DMS153 treated with DMSO at 0.1 percent for 48 hours (cell line): ENCODE measurements around the gene VAV3.
"Not testable (repeated sequence)": the region's sequence is repeated elsewhere in the genome, so short reads cannot be mapped to it uniquely, and the experiment has no call there.

Experiments used
- DNase-seq: peaks from one replicate; lab custom pipeline; 2025; ENCODE audit not compliant: unreplicated experiment; lab: John Stamatoyannopoulos, UW

The VAV3 gene

DNA sequence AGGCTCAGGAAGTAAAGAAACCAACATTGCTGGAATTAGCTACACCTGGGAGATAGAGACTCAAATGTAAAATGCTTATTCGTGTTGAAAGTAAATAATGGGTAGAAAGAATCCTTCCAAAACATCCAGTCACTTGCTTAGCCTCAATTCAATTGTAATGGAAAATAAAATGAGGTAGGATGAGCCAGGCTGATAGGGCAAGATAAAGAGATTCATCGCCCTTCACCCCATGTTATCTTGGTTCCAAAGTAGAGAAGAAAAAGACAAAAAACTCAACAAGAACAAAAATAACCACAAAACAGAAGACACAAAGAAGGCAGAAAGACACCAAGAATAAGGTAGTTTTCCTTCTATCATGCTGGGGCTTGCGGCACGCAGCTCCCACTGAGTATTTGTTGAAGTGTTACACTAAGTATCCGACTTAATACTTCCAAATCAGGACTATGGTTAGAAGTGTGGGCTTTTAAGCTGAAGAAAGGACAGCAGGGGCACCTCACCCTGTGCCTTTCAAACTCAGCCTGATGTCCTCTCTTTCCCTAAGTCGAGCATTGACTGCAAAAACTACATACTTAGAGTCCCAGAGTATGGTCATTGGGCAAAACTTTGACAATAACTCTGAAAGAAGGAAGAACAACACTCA, 202.1 kb downstream of the VAV3 start:
- no peak for DNase-seq

GRCh38 chr1:107760065-107760464, 204.9 kb downstream of the VAV3 start:
- no peak for DNase-seq

DNA sequence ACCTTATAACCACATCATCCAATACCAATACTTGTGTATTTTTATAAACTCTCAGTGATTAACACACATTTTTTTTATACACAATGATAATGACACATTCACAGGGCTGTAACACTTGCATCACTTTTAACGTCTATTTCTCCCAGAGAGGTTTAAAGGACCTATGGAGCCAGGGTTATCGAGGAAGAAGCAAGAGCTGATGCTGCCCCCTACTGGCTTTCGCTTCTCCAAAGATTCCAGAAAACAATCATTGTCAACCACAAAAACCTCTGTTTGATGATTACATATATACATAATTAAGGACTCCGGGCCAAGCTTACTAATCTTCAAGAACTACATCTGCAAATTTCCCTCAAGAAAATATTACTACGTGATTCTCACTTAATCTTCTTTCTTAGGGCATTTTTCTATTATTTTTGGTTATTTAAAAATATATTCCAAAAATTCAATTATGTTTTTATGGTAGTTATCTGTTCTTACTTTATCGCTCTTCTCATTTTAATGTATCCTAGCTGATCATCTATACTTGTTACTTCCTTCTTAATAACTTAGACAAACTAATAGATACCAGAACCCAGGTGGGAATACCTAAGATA, 214.5 kb downstream of the VAV3 start:
- DNase-seq, result peak; percentile 65

DNA sequence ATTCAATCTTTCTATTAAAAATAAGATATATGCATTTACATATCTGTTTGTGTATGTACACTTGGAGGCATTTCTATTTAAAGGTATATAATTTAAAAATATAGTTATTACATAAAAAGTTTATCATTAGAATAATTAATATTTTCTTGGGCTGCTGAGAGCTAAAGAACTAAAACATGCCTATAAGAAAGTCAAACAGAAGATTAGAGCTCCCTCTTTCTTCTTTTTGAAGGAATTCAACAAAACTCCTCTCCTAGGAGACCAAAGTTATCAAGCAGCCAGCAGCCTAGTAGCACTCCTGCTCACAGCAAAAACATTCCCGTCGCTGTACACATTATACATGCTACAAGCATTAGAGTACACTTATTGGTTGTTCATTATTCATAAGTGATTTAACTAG, 216.4 kb downstream of the VAV3 start:
- DNase-seq, result no peak

DNA sequence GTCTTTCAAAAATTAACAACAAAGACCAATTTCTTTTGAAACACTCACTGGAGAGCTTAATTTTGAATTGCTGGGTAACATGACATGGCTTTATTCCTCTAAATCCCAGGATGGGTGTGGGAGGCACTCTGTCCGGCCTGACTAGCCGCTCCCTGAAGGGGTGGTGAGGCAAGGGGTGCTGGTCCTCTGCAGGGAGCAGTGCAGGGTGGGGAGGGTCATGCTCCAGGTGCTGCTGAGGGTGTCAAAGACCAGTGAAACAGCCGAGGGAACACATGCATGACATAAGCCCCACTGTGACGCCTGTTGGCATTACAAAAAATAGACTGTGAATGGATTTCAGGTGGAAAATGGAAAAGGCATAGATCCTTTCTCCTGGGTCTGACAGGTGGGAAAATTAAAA, 223.7 kb downstream of the VAV3 start:
- no peak for DNase-seq

- no peak for DNase-seq
Observed at GRCh38 chr1:107740579-107740978, 224.4 kb downstream of the VAV3 start.

GRCh38 chr1:107739651-107740050, 225.3 kb downstream of the VAV3 start:
- no peak for DNase-seq

DNA sequence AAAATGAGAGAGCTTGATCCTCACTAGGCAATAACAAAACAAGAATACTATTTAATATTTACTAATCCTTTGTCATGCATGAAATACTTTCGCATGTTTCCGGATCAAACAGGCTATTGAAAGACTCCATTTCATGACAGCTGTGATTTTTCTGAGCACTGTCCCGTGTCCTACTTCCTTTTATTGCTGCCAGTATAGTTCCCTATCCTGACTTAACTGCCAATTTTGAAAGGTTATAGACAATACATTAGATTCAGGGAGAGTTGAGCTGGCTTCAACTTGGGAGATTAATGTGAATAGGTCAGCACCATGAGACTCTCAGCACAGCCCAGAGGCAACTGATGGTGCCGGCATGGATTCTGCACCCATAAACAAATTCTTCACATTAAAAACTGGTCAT, 225.8 kb downstream of the VAV3 start:
- DNase-seq, result no peak

GRCh38 chr1:107733401-107733800, 231.6 kb downstream of the VAV3 start:
- DNase-seq, result not testable (repeated sequence)

DNA sequence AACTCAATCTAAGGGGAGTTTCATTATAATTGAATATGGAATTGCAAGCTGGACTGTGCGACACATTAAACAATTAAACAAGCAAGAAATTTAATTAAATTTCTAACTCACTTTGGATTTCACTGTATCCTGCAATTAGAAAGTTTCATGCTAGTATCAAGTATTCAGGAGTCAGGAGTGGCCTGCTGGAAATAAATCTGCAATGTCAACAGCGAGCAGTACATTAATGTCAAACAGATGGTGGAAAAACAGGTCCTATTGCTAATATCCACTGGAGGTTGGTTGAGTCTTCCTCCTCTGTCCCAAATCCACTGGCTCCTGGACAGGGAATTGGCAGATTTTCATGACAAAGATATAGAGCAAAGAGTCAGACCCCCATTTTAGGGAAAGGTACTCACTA, 237.1 kb downstream of the VAV3 start:
- no peak for DNase-seq

- no peak for DNase-seq
Observed at GRCh38 chr1:107726860-107727259, 238.1 kb downstream of the VAV3 start.

DNA sequence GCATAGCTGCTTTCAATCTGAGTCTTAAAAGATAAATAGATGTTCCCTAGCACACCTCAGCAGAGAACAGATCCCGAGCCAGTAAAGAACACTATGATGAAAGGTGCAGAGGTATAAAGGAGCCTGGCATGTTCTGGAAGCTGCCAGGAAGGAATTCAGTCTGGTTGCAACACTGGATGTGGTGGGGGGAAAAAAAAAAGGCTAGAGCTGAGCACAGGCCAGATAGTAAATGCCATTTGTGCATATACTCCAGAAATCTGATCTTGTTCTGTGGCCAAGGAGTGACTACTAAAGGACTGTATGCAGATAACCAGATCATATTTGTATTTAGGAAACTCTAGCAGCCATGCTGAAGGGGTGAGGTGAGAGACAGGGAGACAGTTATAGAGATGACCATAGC, 240.3 kb downstream of the VAV3 start:
- no peak for DNase-seq

- DNase-seq, result not testable (repeated sequence)
Observed at GRCh38 chr1:107720210-107720609, 244.8 kb downstream of the VAV3 start.

DNA sequence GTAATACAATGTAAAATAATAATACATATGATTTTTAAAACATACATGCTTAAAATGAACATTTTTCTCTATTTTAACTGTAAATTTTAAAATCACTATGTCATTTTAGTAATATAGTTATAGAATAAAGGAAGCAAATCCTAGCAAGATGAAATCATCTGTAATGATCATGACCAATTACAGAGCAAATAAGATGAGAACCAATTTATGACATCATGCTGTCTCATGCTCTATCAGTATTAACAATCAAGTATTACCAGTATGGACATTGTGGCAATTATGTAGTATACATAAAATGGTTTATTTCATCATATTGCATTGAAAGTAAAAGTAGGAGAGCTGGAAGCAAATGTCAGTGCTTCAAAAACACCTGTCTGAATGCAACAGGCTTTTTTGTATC, 255.0 kb downstream of the VAV3 start:
- DNase-seq, result no peak

DNA sequence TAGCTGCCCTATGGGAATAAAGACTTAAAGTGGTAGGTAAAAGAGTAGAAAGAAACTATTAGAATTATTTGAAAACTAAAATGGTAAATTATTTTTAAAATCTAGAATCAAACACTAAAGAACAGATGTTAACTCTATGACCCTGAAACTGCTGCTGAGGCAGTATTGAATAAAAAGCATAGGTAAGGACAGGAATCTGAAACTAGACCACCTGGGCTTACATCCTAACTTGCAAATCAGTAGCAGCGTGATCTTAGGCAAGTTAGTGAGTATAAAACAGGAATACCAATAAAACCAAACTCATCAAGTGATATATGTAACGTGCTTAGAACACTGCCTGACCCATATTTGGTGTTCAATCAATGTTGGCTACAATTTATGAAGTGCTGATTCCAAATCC, 257.9 kb downstream of the VAV3 start:
- no peak for DNase-seq

- no peak for DNase-seq
Observed at GRCh38 chr1:107706182-107706581, 258.8 kb downstream of the VAV3 start.

DNA sequence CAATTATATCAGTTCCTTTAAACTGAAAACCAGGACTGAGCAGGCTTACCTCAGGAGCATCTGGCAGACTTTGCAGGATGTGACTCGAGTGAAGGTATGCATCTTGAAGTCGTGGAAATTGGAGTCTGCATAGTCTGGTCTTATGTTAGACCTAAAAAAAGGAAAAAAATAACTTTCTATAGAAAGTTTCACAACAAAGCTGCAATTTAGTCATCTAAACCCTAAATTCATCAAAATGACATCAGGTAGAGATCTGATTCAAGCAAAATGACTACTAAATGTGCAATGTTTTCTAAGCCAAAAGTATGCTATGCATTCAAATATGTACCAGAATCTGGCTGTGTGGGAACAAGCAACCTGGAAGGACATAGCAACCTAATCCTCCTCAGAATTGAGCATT, 260.1 kb downstream of the VAV3 start:
- no peak for DNase-seq

GRCh38 chr1:107702946-107703571, 261.9 kb downstream of the VAV3 start:
- no peak for DNase-seq

DNA sequence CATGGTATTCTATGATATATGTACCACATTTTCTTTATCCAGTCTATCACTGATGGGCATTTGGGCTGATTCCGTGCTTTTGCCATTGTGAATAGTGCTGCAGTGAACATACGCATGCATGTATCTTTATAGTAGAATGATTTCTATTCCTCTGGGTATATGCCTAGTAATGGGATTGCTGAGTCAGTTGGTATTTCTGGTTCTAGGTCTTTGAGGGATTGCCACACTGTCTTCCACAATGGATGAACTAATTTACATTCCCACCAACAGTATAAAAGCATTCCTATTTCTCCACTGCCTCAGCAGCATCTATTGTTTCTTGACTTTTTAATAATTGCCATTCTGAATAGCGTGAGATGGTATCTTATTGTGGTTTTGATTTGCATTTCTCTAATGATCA, 264.3 kb downstream of the VAV3 start:
- DNase-seq, result not testable (repeated sequence)

DNA sequence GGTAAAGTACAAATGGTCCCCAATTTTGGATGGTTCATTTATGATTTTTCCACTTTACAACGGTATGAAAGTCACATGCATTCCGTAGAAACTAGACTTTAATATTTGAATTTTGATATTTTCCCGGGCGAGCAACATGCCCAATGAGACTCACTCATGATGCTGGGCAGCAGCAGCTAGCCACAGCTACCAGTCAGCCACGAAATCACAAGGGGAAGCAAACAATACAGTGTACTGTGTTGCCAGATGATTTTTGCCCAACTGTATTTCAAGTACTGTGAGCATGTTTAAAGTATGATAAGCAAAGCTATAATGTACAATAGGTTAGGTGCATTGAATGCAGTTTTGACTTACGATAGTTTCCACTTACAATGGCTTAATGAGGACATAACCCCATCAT, 266.8 kb downstream of the VAV3 start:
- DNase-seq, result no peak

GRCh38 chr1:107695341-107695740, 269.6 kb downstream of the VAV3 start:
- DNase-seq, result no peak

GRCh38 chr1:107692580-107693345, 272.2 kb downstream of the VAV3 start:
- DNase-seq, result no peak
